GM21381 (cell line): ENCODE data around the gene HSP90AB1.

Experiments
- ATAC-seq: cut with Tn5 transposase; IDR thresholded peaks from one replicate; pipeline ENCODE4 v1.9.1; 2021; ENCODE audit warnings: mild to moderate bottlenecking, moderate library complexity; ENCODE audit not compliant: unreplicated experiment

HSP90AB1 gene

GRCh38 chr6:44246663-44247337 is at the start of gene HSP90AB1:
Gene HSP90AB1 (plus strand): TSS chr6:44247101. CDS start chr6:44248630, 1,529 bp downstream.
- peak; percentile 60 for ATAC-seq

GRCh38 chr6:44198684-44199083 is 48.2 kb upstream of the HSP90AB1 start:
- ATAC-seq = no peak

GRCh38 chr6:44199883-44200282 is 47.0 kb upstream of the HSP90AB1 start:
- ATAC-seq = no peak

DNA sequence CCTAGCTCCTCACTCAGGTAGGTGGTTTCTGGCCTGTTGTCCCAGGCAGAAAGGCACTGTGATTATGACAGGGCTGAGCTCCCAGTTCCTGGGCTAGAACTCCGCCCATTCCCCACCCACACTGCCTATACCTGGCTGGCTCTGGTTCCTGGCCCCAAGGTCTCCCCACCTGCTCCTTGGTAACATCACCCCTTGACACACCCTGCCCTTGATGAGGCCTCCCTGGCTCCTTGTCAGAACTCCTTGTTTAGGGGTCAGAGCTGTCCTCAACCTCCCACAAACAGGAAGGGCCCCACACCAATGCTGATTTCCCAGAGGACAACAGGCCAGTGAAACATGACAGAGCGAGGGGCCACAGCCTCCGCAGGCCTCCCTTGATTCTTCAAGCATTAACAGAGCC is 45.7 kb upstream of the HSP90AB1 start:
- ATAC-seq = no peak

DNA sequence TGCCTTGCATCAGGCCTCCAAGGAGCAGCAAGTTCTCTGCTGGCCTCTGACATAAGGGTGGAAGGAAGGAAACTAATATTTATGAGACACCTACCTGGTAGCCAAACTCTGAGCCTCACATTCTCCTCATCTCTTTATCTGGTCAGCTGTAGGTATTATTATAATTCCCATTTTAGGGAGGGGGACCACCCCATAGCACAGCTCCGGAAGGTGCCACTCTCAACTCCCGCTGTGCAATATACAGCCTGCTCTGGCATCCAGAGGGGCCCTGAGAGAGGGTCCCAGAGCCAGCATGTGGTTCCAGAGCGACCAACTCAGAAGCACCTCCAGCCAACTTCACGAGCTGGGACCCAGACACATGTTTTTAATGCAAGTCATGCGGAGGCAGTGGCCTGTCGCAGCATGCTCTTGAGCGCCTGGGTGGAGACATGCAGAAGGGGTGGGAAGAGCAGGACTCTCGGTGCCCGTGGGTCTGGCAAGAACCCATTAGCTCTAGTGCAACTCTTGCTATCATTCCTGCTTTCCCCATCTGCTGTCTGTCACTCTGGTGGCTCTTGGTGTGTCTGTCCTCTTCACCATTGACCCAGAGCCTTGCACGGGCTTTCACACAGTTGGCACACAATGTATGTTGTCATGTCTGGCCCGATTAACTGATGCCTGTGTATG is 45.1 kb upstream of the HSP90AB1 start:
- no peak for ATAC-seq

GRCh38 chr6:44202332-44202971 is 44.4 kb upstream of the HSP90AB1 start:
- ATAC-seq = no peak

- no peak for ATAC-seq
Measured at GRCh38 chr6:44202972-44203750, 43.7 kb upstream of the HSP90AB1 start.

GRCh38 chr6:44203955-44204354 is 42.9 kb upstream of the HSP90AB1 start:
- no peak for ATAC-seq

GRCh38 chr6:44207966-44208365 is 38.9 kb upstream of the HSP90AB1 start:
- ATAC-seq = no peak

- no peak for ATAC-seq
Measured at GRCh38 chr6:44211284-44211683, 35.6 kb upstream of the HSP90AB1 start.

- ATAC-seq = no peak
Measured at GRCh38 chr6:44214307-44214706, 32.6 kb upstream of the HSP90AB1 start.

GRCh38 chr6:44216677-44217331 is 30.1 kb upstream of the HSP90AB1 start, which contains the start of gene MYMX:
Gene MYMX (plus strand): TSS chr6:44216926. CDS start chr6:44217472, 546 bp downstream.
- no peak for ATAC-seq

GRCh38 chr6:44217332-44218143 is 29.4 kb upstream of the HSP90AB1 start:
- no peak for ATAC-seq

DNA sequence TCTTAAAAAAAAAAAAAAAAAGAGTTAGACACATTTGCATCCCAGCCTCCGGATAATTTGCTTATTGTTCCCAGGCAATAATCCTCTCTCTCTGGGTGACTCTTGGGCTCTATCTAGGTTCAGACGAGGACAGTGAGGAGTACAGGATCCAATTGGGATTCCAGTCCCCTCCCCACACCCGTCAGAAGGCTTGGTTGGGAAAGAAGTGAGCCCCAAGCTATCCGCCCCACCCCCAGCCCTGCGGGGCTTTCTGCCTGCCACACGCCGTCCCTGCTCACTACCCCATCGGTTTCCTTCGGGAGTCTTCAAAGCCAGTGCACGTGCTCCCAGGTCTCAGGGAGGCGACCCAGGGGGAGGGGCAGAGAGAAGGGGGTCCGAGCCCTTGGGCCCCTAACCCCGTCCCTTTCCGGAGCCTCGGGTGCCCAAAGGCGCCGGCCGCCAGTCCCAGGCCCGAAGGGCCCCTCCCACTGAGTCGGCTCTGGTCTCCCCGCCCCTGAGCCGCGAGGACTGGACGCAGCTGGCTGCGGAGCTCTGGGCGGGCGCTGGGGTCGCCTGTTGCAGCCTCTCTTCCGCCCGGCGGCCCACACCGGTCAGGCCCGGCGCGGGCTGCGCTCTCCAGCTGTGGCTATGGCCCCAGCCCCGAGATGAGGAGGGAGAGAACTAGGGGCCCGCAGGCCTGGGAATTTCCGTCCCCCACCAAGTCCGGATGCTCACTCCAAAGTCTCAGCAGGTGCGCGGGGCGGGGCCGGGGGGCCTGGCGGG is 27.7 kb upstream of the HSP90AB1 start:
- peak; percentile 45 for ATAC-seq

DNA sequence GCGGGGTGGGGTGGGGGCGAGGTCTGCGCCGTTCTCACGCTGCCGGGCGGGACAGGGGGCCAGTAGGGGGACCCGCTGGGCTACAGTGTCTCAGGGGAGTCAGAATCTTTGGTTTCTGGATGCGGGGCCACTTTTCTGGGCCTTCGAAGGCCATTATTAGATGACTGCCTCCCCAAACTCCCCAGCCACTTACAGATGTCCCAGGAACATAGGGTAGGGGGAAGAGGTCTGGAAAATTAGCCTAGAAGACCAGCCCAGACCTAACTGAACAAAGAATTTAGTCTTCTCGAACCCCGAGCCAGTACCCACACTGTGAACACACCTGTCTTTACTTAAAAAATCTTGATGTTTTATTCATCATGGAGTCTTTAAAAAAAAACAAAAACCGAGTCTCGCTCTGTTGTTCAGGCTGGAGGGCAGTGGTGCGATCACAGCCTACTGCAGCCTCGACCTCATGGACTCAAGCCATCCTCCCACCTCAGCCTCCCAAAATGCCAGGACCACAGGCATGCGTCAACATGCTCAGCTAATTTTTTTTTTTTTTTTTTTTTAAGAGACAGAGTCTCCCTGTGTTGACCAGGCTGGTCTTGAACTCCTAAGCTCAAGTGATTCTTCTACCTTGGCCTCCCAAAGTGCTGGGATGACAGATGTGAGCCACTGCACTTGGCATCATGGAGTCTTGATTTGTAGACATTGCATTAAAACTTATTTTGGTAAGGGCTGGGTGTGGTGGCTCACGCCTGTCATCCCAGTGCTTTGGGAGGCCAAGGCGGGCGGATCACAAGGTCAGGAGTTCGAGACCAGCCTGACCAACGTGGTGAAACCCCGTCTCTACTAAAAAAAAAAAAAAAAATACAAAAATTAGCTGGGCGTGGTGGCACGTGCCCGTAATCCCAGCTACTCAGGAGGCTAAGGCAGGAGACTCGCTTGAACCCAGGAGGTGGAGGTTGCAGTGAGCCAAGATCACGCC is 26.8 kb upstream of the HSP90AB1 start:
- ATAC-seq = no peak

GRCh38 chr6:44220913-44221290 is 26.0 kb upstream of the HSP90AB1 start:
- no peak for ATAC-seq

DNA sequence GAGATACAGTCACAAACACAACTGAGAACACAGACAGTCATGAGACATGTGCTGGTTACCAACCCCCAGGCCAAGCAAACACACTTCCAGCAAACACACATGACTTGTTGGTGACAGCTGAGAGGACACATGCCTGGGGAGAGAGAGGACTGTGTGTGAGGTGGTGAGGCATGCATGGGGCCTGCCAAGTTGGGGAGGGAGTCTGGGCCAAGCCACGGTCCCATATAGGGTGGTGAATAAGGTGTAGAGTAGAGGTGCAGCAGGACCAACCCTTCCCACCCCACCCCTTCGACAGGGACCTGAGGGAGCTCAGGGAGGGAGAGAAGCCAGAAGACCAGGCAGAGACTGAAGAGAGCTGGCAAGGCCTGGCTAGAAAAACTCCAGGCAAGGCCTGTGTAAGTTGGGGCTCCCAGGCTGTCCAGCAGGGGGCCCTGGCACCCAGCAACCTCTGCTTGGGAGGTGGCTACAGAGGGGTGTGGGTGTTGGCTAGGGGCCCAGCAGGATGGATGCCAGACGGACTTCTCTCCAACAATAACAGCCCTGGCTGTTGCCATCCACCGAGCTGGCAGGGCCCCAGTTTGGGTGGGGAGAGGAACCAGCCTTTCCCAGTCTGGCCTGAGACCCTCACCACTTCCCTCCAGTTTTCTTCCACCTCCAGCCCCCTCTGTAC is 25.5 kb upstream of the HSP90AB1 start:
- peak; percentile 39 for ATAC-seq

- no peak for ATAC-seq
Measured at GRCh38 chr6:44221961-44222335, 25.0 kb upstream of the HSP90AB1 start.
